ACHN (cell line): ENCODE data around the gene UVRAG.
"Not testable (repeated sequence)": the region's sequence is repeated elsewhere in the genome, so short reads cannot be mapped to it uniquely, and the experiment has no call there.

Source experiments
- DNase-seq: peaks from one replicate; pipeline ENCODE4 v3.0.0-alpha.2; 2015
- in situ Hi-C: cut with HindIII; loops from 2 replicates; pipeline ENCODE4 v1.10.0; 2017; ENCODE audit warnings: low sequenced_read_pairs, low pct_ligation_motif_present, low pct_unique_long_range_greater_than_20kb

UVRAG gene

GRCh38 chr11:76060475-76061036, 245.5 kb downstream of the UVRAG start:
- in situ Hi-C loops, DNase-seq: not testable (repeated sequence)

GRCh38 chr11:76062733-76063132, 247.7 kb downstream of the UVRAG start:
- no peak for DNase-seq
- in situ Hi-C loops = no loop called here

GRCh38 chr11:76064192-76064591, 249.2 kb downstream of the UVRAG start:
- in situ Hi-C loops = no loop called here
- DNase-seq = no peak

- DNase-seq = no peak
- in situ Hi-C loops = no loop called here
Measured at GRCh38 chr11:76067099-76067498, 252.1 kb downstream of the UVRAG start.

- DNase-seq = no peak
- in situ Hi-C loops = no loop called here
Measured at GRCh38 chr11:76069001-76069400, 254.0 kb downstream of the UVRAG start.

GRCh38 chr11:76071090-76071489, 256.1 kb downstream of the UVRAG start:
- in situ Hi-C loops = no loop called here
- no peak for DNase-seq

GRCh38 chr11:76073724-76074123, 258.7 kb downstream of the UVRAG start:
- in situ Hi-C loops = no loop called here

GRCh38 chr11:76074148-76075095, 259.4 kb downstream of the UVRAG start:
- in situ Hi-C loops = no loop called here
- DNase-seq = no peak

More at GRCh38 chr11:76073724-76074123, 258.7 kb downstream of the UVRAG start:
- DNase-seq = no peak

GRCh38 chr11:76075716-76076115, 260.7 kb downstream of the UVRAG start:
- in situ Hi-C loops = no loop called here
- DNase-seq = no peak

GRCh38 chr11:76076253-76076652, 261.2 kb downstream of the UVRAG start:
- in situ Hi-C loops, DNase-seq: not testable (repeated sequence)

- DNase-seq = no peak
- in situ Hi-C loops = no loop called here
Measured at GRCh38 chr11:76076749-76077148, 261.7 kb downstream of the UVRAG start.

GRCh38 chr11:76077575-76078150, 262.7 kb downstream of the UVRAG start:
- no peak for DNase-seq
- in situ Hi-C loops = no loop called here

GRCh38 chr11:76081084-76081483, 266.1 kb downstream of the UVRAG start:
- DNase-seq, in situ Hi-C loops: not testable (repeated sequence)

- in situ Hi-C loops = no loop called here
- DNase-seq = no peak
Measured at GRCh38 chr11:76083563-76084451, 268.8 kb downstream of the UVRAG start.

GRCh38 chr11:76085270-76085669, 270.3 kb downstream of the UVRAG start:
- DNase-seq = no peak
- in situ Hi-C loops = no loop called here

GRCh38 chr11:76086743-76087635, 272.0 kb downstream of the UVRAG start:
- DNase-seq = no peak
- in situ Hi-C loops = no loop called here

GRCh38 chr11:76087749-76088148, 272.7 kb downstream of the UVRAG start:
- no peak for DNase-seq
- in situ Hi-C loops = no loop called here

GRCh38 chr11:76088511-76088910, 273.5 kb downstream of the UVRAG start:
- no peak for DNase-seq
- in situ Hi-C loops = no loop called here
